Keratinocyte (primary cell): Measurements from ENCODE around the gene SPHK2.

ENCODE experiments used
- EZH2 ChIP-seq: IDR thresholded peaks from one replicate; pipeline ENCODE4 v1.6.1; 2012; ENCODE audit warnings: inconsistent platforms, mild to moderate bottlenecking, low read length, moderate library complexity
- TF ChIP-seq, protein P1 (sequence below), 3 experiments: IDR thresholded peaks in 1 of 3; conservative IDR thresholded peaks in 1 of 3; optimal IDR thresholded peaks in 1 of 3; 2 replicates in 2 of 3; 3 replicates in 1 of 3; pipeline versions ENCODE3 to v1.5.1; 2011; ENCODE audit warnings: low read length in 3 of 3, mild to moderate bottlenecking in 3 of 3, moderate library complexity in 2 of 3, control low read depth in 1 of 3, inconsistent platforms in 1 of 3; ENCODE audit not compliant: insufficient read depth in 2 of 3; ENCODE audit errors: extremely low read depth in 1 of 3

DNA sequence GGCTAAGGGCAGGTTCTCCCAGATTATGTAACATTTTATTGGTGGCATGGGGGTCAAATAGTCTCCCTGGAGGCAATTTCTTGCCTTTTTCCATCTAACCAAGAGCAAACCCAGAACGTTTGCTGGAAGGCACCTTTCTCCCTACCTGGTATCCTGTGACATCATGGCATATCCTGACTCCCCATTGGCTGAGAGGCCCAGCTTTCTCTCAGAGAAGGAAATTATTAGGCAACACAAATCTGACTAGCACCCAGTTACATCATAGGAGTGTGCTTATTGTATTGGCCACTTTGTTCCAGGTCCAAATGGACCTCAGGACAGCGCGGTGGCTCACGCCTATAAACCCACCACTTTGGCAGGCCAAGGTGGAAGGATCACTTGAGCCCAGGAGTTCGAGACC lies 40.5 kb downstream of the SPHK2 start:
- TF ChIP-seq, protein P1, sequence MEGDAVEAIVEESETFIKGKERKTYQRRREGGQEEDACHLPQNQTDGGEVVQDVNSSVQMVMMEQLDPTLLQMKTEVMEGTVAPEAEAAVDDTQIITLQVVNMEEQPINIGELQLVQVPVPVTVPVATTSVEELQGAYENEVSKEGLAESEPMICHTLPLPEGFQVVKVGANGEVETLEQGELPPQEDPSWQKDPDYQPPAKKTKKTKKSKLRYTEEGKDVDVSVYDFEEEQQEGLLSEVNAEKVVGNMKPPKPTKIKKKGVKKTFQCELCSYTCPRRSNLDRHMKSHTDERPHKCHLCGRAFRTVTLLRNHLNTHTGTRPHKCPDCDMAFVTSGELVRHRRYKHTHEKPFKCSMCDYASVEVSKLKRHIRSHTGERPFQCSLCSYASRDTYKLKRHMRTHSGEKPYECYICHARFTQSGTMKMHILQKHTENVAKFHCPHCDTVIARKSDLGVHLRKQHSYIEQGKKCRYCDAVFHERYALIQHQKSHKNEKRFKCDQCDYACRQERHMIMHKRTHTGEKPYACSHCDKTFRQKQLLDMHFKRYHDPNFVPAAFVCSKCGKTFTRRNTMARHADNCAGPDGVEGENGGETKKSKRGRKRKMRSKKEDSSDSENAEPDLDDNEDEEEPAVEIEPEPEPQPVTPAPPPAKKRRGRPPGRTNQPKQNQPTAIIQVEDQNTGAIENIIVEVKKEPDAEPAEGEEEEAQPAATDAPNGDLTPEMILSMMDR (optimal IDR thresholded peaks at IDR 0.05 in 1 of 3, IDR thresholded peaks at IDR 0.05 in 1 of 3, conservative IDR thresholded peaks at IDR 0.05 in 1 of 3; ENCODE audit: extremely low read depth in 1 of 3, insufficient read depth in 2 of 3, low read length in 3 of 3), result no peak
- no peak for TF ChIP-seq EZH2
